Motor neuron (in vitro differentiated cells): ENCODE results near the gene CYS1. TPM values are rescaled to one million over a fixed set of nuclear protein-coding genes. Genes with fewer than 3 reads are reported as not detected.

Source experiments
- ATAC-seq, 8 experiments: fragments of 200-7000 bp; cut with Tn5 transposase; replicated peaks in 6 of 8; 2 replicates each; pipeline ENCODE4 v1.8.0; 2021; ENCODE audit warnings: mild to moderate bottlenecking in 8 of 8, moderate library complexity in 8 of 8
- H3K27ac ChIP-seq, 2 donors: fragments of 250-450 bp; sonication (Bioruptor Pico); 2 replicates each; pipeline ENCODE4 v1.9.0; 2021; ENCODE audit warnings: antibody characterized with exemption in 2 of 2, mild to moderate bottlenecking in 2 of 2, moderate library complexity in 1 of 2
- H3K4me1 ChIP-seq, 2 donors: fragments of 250-450 bp; sonication (Bioruptor Pico); replicated peaks in 1 of 2; 2 replicates each; pipeline ENCODE4 v1.6.1; 2021; ENCODE audit warnings: antibody characterized with exemption in 2 of 2, mild to moderate bottlenecking in 2 of 2, moderate library complexity in 1 of 2
- H3K4me3 ChIP-seq, 5 donors: fragments of 250-450 bp; sonication (Bioruptor Pico); 2 replicates each; pipeline ENCODE4 v1.9.0; 2021; ENCODE audit warnings: antibody characterized with exemption in 5 of 5, mild to moderate bottlenecking in 5 of 5, moderate library complexity in 4 of 5
- WGBS, 10 experiments: fragments of 450-650 bp; shearing (Covaris generic); methylation state at CpG; one replicate each; pipeline ENCODE4 v1.0.0; 2022; 5-methylcytosine and 5-hydroxymethylcytosine counted together
- in situ Hi-C, 9 experiments: fragments of 400-800 bp; cut with MboI; loops; one replicate each; pipeline ENCODE4 v1.15.0; 2021; ENCODE audit warnings: low sequenced_read_pairs in 9 of 9, low pct_unique_long_range_greater_than_20kb in 2 of 9; ENCODE audit not compliant: unreplicated experiment in 9 of 9
- total RNA-seq, 8 experiments: library from RNA; unstranded; fragments of 300-600 nt; gene quantifications; 2 replicates each; pipeline versions ENCODE4 v1.2.3 to v1.2.4, GENCODE V29; 2022

CYS1 gene
- total RNA-seq, 8 experiments from 2014 or later: 0.14 to 6.2 (median 0.50) TPM; not detected in 1

DNA sequence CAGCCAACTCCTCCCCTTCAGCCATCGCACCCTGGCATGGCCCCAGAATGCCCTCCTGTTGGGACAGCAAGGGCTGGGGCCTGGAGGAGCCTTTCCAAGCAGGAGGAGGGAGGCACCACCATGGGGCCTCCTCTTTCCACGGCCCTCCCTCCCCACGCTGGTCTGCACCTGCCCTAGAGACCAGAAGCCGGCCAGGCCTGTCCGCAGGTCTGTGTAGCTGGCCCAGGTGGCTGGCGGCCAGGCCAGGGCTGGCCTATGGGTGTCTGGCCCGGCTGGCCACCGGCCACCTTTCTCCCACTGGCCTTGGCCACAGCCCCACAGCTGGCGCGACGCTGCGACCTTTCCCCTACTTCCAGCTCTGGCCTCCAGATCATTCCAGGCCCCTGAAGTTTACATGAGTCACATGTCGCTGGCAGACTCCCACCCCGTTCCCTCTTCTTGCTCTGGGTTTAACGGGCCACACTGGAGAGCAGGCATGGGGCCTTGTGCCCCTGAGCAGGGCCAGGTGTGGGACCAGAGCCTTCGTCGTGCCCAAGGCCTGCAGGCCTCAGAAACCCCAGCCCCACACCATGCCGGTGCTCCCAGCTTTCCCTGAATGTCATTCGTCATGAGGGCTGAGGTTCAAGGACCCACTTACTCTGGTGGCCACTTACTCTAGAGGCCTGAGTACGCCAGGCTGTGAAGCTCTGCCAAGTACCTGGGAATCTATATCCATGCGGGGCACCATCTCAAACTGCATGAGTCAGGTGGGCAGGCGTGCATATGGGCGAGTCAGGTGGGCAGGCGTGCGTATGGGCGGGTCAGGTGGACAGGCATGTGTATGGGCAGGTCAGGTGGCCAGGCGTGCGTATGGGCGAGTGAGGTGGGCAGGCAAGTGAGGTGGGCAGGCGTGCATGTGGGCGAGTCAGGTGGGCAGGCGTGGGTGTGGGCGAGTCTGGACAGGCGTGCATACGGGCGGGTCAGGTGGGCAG lies 70.1 kb downstream of the CYS1 start:
- Histone ChIP-seq H3K4me1 (peaks cover 2 to 7% of the 10 kb centered on the region in 2 donors), H3K27ac (no peak overlapping the region), H3K4me3 (no peak overlapping the region)
- 50 to 100% (median 87%) methylated on average over 1 to 13 of the region's 36 CpGs; no CpG with 5 or more reads in 4 of the 10 experiments for WGBS, 10 experiments
- in situ Hi-C loops: no loop called here
- ATAC-seq: peak in 4 of 8 experiments; percentile 11 to 17 (median 15)

DNA sequence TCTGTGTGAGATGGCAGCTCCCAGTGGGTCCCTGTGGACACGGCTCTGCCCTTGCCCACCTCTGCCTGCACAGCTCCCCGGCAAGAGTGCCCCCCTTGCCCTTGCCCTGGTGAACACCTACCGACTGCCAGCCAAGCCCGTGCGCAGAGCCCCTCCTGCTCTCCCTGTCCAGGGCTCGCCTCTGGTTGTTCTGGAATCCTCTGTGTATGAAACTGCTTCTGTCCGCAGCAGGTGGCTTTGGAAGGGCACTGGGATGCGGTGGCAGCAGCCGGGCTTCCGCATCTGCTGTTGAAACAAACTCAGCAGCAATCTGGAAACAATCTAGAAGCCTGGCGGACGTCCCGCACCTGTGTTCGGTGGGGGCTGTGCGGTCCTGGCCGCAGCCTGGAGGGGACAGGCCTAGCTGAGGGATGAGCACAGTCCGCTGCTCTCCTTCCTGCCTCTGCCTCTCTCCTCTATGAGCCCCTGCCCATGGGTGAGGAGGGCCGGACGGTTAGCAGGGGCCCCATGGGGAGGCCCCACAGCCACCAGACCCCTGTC lies 70.9 kb downstream of the CYS1 start:
- ATAC-seq: peak in 3 of 8 experiments; percentile 9 to 33 (median 25)
- no peak overlapping the region for H3K27ac ChIP-seq
- in situ Hi-C loops: no loop called here

DNA sequence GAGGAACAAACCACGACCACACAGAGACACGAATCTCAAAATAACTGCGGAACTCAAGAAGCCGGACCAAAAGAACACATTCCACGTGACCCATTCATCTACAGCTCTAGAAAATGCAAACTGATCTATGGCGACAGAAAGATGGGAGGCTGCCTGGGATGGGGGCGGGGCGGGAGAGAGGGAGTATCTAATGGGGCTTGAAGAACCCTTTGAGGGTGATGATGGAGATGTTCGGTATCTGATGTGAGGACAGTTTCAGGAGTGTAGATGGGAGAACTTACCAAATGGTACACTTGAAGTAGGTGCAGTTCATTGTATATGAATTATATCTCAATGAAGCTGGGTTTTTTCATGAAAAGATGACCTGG lies 71.4 kb downstream of the CYS1 start:
- ATAC-seq: no peak
- H3K4me3 ChIP-seq: no peak overlapping the region
- H3K4me1 ChIP-seq: peaks cover 2 to 7% of the 10 kb centered on the region in 2 donors
- in situ Hi-C loops: no loop called here
- 79 to 100% (median 100%) methylated on average over 1 to 2 of the region's 9 CpGs; no CpG with 5 or more reads in 7 of the 10 experiments for WGBS, 10 experiments
- H3K27ac ChIP-seq: no peak overlapping the region

More for the DNA sequence above, 70.9 kb downstream of the CYS1 start:
- WGBS, 10 experiments: 90 to 100% (median 90%) methylated on average over 1 to 9 of the region's 19 CpGs; no CpG with 5 or more reads in 6 of the 10 experiments
- Histone ChIP-seq H3K4me1 (peaks cover 2 to 7% of the 10 kb centered on the region in 2 donors), H3K4me3 (no peak overlapping the region)

DNA sequence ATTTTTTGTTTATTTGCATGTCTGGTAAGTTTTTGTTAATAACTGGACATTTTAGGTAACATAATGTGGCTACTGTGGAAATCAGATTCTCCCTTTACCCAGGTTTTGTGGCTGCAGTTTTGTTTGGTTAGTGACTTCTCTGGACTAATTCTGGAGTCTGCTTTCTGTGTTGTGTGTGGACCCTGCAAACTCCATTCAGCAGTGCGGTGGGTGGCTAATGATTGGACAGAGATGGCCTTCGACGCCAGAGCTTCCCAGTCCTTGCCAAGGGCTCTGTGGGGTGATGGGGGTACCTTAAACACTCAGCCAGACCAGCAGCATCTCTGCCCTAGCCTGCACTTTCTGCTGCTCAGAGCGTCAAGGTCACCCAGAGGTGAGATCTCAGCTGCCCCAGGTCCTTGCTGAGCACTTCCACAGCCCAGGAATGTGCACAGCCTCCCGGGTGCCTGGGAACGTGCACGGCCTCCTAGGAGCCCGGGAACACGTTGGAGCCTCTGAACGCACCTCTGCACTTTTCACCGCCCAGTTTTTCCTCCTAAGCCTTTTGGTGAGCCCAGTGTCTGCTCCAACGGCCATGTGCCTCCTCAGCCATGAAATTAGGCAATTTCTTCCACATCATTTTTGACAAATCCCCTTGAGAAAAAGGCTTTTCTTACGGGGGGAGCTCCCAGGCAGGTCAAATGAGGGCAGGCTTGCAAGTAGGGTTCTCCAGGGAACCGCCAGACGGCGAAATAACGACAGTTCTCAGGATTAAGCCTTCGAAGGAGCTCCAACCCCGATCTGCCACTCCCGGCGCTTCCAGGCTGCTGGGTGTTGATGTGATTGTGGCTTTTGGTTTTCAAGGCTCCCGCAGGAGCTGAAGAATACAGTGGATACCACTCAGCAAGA lies 72.0 kb downstream of the CYS1 start:
- H3K27ac ChIP-seq: no peak overlapping the region
- H3K4me3 ChIP-seq: no peak overlapping the region
- in situ Hi-C loops: no loop called here
- peaks cover 2 to 7% of the 10 kb centered on the region in 2 donors for H3K4me1 ChIP-seq
- ATAC-seq: no peak
- WGBS, 10 experiments: 53 to 100% (median 74%) methylated on average over 1 to 13 of the region's 22 CpGs; no CpG with 5 or more reads in 3 of the 10 experiments

DNA sequence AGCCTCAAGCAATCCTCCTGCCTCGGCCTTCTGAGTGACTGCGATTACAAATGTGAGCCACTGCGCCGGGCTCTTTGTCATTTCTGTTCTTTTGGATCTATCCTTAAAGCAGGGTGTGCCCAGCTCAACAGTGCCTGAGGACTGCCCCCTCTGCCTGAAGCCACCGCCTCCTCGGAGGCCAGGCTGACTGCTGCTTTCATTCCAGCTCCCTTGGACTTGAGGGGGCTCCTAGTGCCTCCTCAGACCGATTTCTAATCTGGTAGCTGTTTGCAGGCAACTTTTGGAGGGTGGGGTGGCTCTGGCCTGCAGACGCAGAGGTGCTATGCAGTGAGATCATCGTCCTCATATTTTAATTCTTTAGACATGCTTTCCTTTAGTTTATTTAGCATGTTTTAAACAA lies 72.8 kb downstream of the CYS1 start:
- Histone ChIP-seq H3K4me1 (peaks cover 2 to 7% of the 10 kb centered on the region in 2 donors), H3K27ac (no peak overlapping the region), H3K4me3 (no peak overlapping the region)
- peak in 3 of 8 experiments; percentile 47 to 83 (median 67) for ATAC-seq
- 0 to 90% (median 43%) methylated on average over 1 to 7 of the region's 9 CpGs; no CpG with 5 or more reads in 2 of the 10 experiments for WGBS, 10 experiments
- in situ Hi-C loops: no loop called here

Other genes with a start within 250 kb of the CYS1 start
- 10 to 100 TPM; 11.8 to 33.1 (median 16.8) TPM for gene TAF1B, start 236.9 kb downstream of the CYS1 start, total RNA-seq
- 1 to 10 TPM in 6 of 8 experiments, under 1 TPM in 2; 0.36 to 4.8 (median 2.9) TPM for gene GRHL1, start 128.7 kb downstream of the CYS1 start, total RNA-seq
- gene KLF11, start 36.9 kb downstream of the CYS1 start, total RNA-seq: 10 to 100 TPM in 5 of 8 experiments, 1 to 10 TPM in 3; 4.0 to 19.7 (median 12.6) TPM
- gene RRM2, start 42.3 kb upstream of the CYS1 start, total RNA-seq: 10 to 100 TPM in 3 of 8 experiments, 1 to 10 TPM in 5; 1.6 to 90.5 (median 4.6) TPM
- 10 to 100 TPM; 19.0 to 43.2 (median 24.9) TPM for gene HPCAL1, start 222.5 kb upstream of the CYS1 start, total RNA-seq